ENCODE results near the gene CROCC2. TPM values are rescaled to one million over a fixed set of nuclear protein-coding genes. Genes with fewer than 3 reads are reported as not detected.

CROCC2 gene
- total RNA-seq, 1 donor from 2014 or later, result not detected

DNA sequence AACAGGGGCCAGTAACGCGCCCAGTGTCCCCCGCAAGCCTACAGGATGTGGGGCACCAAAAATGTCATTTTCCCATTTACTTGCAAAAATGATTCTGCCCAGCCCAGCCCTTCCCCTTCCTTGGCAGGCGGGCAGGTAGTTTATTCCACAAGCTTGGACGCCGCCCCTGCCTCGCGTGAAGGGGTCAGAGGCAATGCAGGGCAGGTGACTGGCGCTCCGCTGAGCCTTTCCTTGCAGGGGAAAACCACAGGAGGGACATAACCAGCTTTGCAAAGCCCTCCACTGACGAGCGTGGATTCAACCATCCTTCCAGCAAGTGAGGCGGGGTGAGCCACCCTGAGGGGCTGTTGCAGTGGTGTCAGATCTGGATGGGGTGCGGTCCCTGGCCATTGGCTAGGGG is 15.4 kb upstream of the CROCC2 start:
- peaks cover 5% of the 10 kb centered on the region for H3K27me3 ChIP-seq (ENCODE audit: control insufficient read depth, insufficient read depth, low read length)
- no peak overlapping the region for H3K4me3 ChIP-seq (ENCODE audit: low read depth, low read length)
- TF ChIP-seq, protein P1, sequence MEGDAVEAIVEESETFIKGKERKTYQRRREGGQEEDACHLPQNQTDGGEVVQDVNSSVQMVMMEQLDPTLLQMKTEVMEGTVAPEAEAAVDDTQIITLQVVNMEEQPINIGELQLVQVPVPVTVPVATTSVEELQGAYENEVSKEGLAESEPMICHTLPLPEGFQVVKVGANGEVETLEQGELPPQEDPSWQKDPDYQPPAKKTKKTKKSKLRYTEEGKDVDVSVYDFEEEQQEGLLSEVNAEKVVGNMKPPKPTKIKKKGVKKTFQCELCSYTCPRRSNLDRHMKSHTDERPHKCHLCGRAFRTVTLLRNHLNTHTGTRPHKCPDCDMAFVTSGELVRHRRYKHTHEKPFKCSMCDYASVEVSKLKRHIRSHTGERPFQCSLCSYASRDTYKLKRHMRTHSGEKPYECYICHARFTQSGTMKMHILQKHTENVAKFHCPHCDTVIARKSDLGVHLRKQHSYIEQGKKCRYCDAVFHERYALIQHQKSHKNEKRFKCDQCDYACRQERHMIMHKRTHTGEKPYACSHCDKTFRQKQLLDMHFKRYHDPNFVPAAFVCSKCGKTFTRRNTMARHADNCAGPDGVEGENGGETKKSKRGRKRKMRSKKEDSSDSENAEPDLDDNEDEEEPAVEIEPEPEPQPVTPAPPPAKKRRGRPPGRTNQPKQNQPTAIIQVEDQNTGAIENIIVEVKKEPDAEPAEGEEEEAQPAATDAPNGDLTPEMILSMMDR (IDR thresholded peaks at IDR 0.05; ENCODE audit: insufficient read depth, low read length, poor library complexity, severe bottlenecking), result no peak
- DNase-seq (ENCODE audit: low read depth), result no peak
- no peaks in the 10 kb centered on the region for H3K36me3 ChIP-seq (ENCODE audit: control insufficient read depth, insufficient read depth, low read length)

- no peak for DNase-seq (ENCODE audit: low read depth)
- Histone ChIP-seq H3K27me3 (ENCODE audit: control insufficient read depth, insufficient read depth, low read length) (peaks cover 5% of the 10 kb centered on the region), H3K36me3 (ENCODE audit: control insufficient read depth, insufficient read depth, low read length) (no peaks in the 10 kb centered on the region), H3K4me3 (ENCODE audit: low read depth, low read length) (no peak overlapping the region)
- TF ChIP-seq, protein P1 (IDR thresholded peaks at IDR 0.05; ENCODE audit: insufficient read depth, low read length, poor library complexity, severe bottlenecking), result no peak
These were observed 14.4 kb upstream of the CROCC2 start for GRCh38 chr2:240891492-240892340.

DNA sequence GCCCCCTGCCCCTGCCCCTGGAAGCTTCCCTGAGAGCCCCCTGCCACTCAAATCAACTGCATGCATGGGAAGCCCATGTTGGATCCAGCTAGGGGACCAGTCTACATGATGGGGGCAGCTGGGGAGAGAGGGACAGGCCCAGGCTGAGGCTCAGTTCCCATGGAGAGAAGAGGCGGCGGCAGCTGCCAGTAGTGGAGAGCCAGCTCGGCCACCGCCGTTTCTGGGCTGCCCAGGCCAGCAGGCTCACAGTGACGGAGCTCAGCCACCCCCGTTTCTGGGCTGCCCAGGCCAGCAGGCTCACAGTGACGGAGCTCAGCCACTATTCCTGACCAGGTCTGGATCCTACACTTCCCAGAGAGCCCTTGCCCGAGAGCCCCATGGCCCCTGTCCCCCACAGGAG is 13.8 kb upstream of the CROCC2 start:
- no peak for DNase-seq (ENCODE audit: low read depth)
- Histone ChIP-seq H3K36me3 (ENCODE audit: control insufficient read depth, insufficient read depth, low read length) (no peaks in the 10 kb centered on the region), H3K4me3 (ENCODE audit: low read depth, low read length) (no peak overlapping the region), H3K27me3 (ENCODE audit: control insufficient read depth, insufficient read depth, low read length) (peaks cover 7% of the 10 kb centered on the region)
- TF ChIP-seq, protein P1 (IDR thresholded peaks at IDR 0.05; ENCODE audit: insufficient read depth, low read length, poor library complexity, severe bottlenecking), result no peak

- TF ChIP-seq, protein P1 (IDR thresholded peaks at IDR 0.05; ENCODE audit: insufficient read depth, low read length, poor library complexity, severe bottlenecking), result no peak
- no peak for DNase-seq (ENCODE audit: low read depth)
- H3K27me3 ChIP-seq (ENCODE audit: control insufficient read depth, insufficient read depth, low read length), result peaks cover 7% of the 10 kb centered on the region
- no peaks in the 10 kb centered on the region for H3K36me3 ChIP-seq (ENCODE audit: control insufficient read depth, insufficient read depth, low read length)
- no peak overlapping the region for H3K4me3 ChIP-seq (ENCODE audit: low read depth, low read length)
These were observed 13.2 kb upstream of the CROCC2 start for GRCh38 chr2:240892925-240893324.

DNA sequence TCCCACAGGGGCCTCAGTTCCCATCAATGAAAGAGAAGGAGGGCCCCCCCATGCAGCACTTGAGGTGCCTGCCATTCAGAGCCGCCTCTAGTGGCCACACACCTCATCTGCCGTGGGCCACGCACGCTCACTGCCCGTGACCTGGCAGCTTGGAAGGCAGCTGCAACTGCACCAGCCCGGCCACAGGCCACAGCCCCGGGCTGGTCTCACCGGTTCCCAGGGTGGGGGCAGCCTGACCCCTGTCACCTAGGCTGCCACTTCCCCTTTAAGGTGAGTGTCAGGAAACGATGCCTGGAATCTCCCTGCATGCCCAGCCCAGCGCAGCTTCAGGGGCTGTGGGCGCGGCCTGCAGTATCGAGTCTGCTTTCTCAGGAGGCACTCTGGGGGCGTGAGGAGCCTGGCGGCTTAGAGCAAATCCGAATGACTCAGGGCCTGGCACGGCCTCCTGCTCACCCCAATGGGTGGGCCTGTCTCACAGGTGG is 12.7 kb upstream of the CROCC2 start:
- peak; percentile 26 for DNase-seq (ENCODE audit: low read depth)
- Histone ChIP-seq H3K36me3 (ENCODE audit: control insufficient read depth, insufficient read depth, low read length) (no peaks in the 10 kb centered on the region), H3K4me3 (ENCODE audit: low read depth, low read length) (no peak overlapping the region), H3K27me3 (ENCODE audit: control insufficient read depth, insufficient read depth, low read length) (peaks cover 7% of the 10 kb centered on the region)
- TF ChIP-seq, protein P1 (IDR thresholded peaks at IDR 0.05; ENCODE audit: insufficient read depth, low read length, poor library complexity, severe bottlenecking), result peak; percentile 24
